ENCODE measurements around the gene VAV2. TPM values are rescaled to one million over a fixed set of nuclear protein-coding genes. Genes with fewer than 3 reads are reported as not detected.
A peak's percentile ranks its signal among the peaks of the same experiment; 100 is the strongest.
"Not testable (repeated sequence)": the region's sequence is repeated elsewhere in the genome, so short reads cannot be mapped to it uniquely, and the experiment has no call there.

Gene VAV2
- total RNA-seq, 8 experiments from 2014 or later, result 5.9 to 33.0 (median 14.9) TPM

DNA sequence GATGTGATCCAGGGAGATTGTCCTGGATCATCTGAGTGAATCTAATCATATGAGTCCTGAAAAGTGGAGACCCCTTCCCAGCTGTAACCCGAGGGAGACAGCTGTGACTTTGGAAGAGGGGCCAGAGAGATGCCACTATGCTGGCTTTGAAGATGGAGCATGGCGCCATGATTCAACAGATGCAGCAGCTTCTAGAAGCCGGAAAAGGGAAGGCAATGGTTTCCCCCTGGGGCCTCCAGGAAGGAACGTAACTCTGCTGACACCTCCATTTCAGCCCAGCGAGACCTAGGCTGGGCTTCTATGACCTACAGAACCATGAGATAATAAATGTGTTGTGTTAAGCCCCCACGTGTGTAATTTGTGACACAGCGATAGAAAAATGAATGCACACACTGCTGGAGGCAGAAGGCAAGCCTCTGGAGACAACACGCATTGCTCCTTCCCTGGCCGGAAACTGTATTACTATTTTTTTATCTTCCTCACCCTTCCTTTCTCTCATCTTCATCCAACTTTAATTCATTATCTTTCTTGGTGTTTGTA is 237.4 kb downstream of the VAV2 start:
- in situ Hi-C loops (cut with MboI; ENCODE audit: low pct_unique_long_range_greater_than_20kb in 2 of 9, low sequenced_read_pairs in 9 of 9, unreplicated experiment in 9 of 9), result no loop called here
- 37 to 90% (median 54%) methylated on average over 1 to 8 of the region's 9 CpGs for WGBS, 10 experiments
- Histone ChIP-seq H3K27ac (peak overlapping the region in 1 of 2 donors; percentile 35), H3K4me1 (replicated peaks in 1 of 2) (peaks cover 11 to 19% of the 10 kb centered on the region in 2 donors), H3K4me3 (no peak overlapping the region)
- peak in 3 of 8 experiments; percentile 39 to 71 (median 57) for ATAC-seq (replicated peaks in 6 of 8)

DNA sequence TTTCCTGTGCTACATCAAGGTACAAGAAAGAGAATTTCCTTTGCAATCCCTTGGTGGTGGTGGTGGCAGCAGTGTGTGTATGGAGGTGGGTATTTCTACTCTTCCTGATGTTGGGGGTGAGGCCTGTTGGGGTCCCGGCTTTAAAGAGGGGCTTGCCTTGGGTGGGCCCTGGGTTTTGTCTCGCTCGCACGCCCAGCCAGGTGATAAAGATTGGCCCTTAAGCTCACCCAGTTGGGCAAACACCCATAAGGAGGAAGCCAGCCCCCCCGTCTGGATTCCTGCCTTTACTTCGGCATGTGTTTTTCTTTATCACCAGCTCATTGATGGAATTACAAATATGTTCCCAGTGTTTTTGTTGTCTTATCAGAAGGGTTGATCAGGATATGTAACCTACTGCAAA is 237.9 kb downstream of the VAV2 start:
- in situ Hi-C loops (cut with MboI; ENCODE audit: low pct_unique_long_range_greater_than_20kb in 2 of 9, low sequenced_read_pairs in 9 of 9, unreplicated experiment in 9 of 9), result no loop called here
- peaks cover 11 to 17% of the 10 kb centered on the region in 2 donors for H3K4me1 ChIP-seq (replicated peaks in 1 of 2)
- H3K27ac ChIP-seq, result peak overlapping the region in 1 of 2 donors; percentile 5
- no peak overlapping the region for H3K4me3 ChIP-seq
- no peak for ATAC-seq (replicated peaks in 6 of 8)
- WGBS, 10 experiments, result 35 to 100% (median 93%) methylated on average over 2 to 6 of the region's 6 CpGs; no CpG with 5 or more reads in 3 of the 10 experiments

DNA sequence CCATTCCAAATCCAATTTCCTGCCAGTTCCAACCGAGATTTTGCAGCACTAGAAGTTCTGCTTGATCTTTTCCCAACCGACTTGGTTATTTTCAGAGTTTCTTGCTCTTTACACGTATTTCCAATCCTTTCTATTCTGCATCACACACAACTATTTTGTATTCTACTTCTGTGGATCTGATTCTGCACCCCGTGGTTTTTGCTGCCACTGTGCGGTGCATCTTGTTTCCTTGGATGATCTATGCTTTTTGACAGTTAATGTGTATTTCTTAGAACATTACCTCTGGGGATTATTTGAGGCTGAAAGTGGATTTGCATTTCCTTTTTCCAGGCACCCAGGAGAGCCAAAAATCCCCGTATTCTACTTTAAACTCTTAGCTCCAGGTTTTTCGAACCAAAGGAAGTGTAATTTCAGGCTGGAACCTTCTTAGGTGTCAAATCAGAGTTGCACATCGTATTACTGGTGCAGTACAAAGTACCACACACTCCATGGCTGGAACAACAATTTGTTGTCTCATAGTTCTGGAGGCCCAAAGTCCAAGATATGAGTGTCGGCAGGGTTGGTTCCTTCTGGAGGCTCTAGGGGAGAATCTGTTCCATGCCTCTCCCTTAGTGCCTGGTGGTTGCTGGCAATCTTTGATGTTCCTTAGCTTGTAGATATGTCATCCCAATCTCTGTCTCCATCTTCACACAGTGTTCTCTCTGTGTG is 239.2 kb downstream of the VAV2 start:
- ATAC-seq (replicated peaks in 6 of 8), result no peak
- WGBS, 10 experiments, result 40 to 100% (median 88%) methylated on average over 2 to 7 of the region's 9 CpGs
- H3K4me3 ChIP-seq, result no peak overlapping the region

DNA sequence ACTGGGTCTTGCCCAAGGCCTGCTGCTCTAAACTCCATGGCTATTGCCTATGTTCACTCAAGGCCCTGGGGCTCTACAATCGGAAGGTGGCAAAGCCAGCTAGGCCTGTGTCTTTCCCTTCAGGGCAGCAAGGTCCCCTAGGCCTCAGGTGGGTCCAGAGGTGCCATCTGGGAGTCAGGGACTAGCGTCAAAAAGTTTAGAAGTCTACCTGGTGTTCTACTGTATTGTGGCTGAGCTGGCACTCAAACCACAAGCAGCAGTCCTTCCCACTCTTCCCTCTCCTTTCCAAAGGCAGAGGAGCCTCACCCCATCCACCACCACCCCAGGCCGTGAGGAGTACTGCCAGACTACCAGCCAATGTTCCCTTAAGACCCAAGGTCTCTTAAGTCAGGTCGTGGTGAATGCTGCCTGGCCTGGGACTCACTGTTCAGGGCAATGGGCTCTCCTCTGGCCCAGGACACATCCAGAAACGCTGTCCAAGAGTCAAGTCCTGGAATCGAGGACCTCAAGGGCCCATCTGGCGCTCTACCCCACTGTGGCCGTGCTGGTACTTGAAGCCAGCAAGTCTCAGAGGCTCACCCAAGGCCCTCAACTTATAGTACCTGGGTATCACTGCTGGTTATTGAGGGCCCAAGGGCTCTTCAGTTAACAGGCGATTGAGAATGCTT is 241.0 kb downstream of the VAV2 start:
- no peak overlapping the region for H3K4me3 ChIP-seq
- no peak overlapping the region for H3K27ac ChIP-seq
- in situ Hi-C loops (cut with MboI; ENCODE audit: low pct_unique_long_range_greater_than_20kb in 2 of 9, low sequenced_read_pairs in 9 of 9, unreplicated experiment in 9 of 9), result no loop called here
- ATAC-seq (replicated peaks in 6 of 8), result no peak
- H3K4me1 ChIP-seq (replicated peaks in 1 of 2), result peaks cover 11 to 16% of the 10 kb centered on the region in 2 donors
- WGBS, 10 experiments, result 50 to 100% (median 87%) methylated on average over 2 to 4 of the region's 9 CpGs; no CpG with 5 or more reads in 1 of the 10 experiments

More for the DNA sequence above, 239.2 kb downstream of the VAV2 start:
- Histone ChIP-seq H3K27ac (no peak overlapping the region), H3K4me1 (replicated peaks in 1 of 2) (peaks cover 11 to 16% of the 10 kb centered on the region in 2 donors)
- in situ Hi-C loops (cut with MboI; ENCODE audit: low pct_unique_long_range_greater_than_20kb in 2 of 9, low sequenced_read_pairs in 9 of 9, unreplicated experiment in 9 of 9), result no loop called here

DNA sequence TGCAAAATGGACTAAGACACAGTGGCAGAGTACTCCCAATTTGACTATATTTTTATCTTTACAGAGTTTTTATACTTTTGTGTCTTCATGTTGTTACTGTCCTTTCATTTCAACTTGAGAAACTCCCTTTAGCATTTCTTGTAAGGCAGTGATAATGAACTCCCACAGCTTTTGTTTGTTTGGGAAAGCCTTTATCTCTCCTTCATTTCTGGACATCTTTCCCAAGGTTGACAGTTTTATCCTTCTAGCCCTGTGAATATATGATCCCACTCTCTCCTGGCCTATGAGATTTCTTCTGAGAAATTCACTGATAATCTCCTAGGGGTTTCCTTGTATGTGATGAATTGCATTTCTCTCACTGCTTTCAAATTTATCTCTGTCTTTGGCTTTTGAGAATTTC is 244.8 kb downstream of the VAV2 start:
- Histone ChIP-seq H3K4me3 (no peak overlapping the region), H3K4me1 (replicated peaks in 1 of 2) (peaks cover 4 to 6% of the 10 kb centered on the region in 2 donors), H3K27ac (no peak overlapping the region)
- ATAC-seq (replicated peaks in 6 of 8), result no peak
- in situ Hi-C loops (cut with MboI; ENCODE audit: low pct_unique_long_range_greater_than_20kb in 2 of 9, low sequenced_read_pairs in 9 of 9, unreplicated experiment in 9 of 9), result loop anchor here in 1 of 9 experiments (25.0 kb wide), 1 partner anchor 210 kb away; the partner anchor contains the start of gene ADAMTSL2

DNA sequence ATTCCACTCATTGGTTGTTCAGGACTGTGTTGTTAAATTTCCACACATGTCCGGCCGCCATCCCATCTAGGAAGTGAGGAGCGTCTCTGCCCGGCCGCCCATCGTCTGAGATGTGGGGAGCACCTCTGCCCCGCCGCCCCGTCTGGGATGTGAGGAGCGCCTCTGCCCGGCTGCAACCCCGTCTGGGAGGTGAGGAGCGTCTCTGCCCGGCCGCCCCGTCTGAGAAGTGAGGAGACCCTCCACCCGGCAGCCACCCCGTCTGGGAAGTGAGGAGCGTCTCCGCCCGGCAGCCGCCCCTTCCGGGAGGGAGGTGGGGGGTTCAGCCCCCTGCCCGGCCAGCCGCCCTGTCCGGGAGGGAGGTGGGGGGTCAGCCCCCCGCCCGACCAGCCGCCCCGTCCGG is 247.6 kb downstream of the VAV2 start:
- 73% methylated on average over 5 of the region's 31 CpGs; no CpG with 5 or more reads in 9 of the 10 experiments for WGBS, 10 experiments
- in situ Hi-C loops (cut with MboI; ENCODE audit: low pct_unique_long_range_greater_than_20kb in 2 of 9, low sequenced_read_pairs in 9 of 9, unreplicated experiment in 9 of 9), result loop anchor here in 1 of 9 experiments (25.0 kb wide), 1 partner anchor 207 kb away; the partner anchor contains the start of gene ADAMTSL2
- H3K4me3 ChIP-seq; H3K4me1 ChIP-seq (replicated peaks in 1 of 2); H3K27ac ChIP-seq; ATAC-seq (replicated peaks in 6 of 8): not testable (repeated sequence)

DNA sequence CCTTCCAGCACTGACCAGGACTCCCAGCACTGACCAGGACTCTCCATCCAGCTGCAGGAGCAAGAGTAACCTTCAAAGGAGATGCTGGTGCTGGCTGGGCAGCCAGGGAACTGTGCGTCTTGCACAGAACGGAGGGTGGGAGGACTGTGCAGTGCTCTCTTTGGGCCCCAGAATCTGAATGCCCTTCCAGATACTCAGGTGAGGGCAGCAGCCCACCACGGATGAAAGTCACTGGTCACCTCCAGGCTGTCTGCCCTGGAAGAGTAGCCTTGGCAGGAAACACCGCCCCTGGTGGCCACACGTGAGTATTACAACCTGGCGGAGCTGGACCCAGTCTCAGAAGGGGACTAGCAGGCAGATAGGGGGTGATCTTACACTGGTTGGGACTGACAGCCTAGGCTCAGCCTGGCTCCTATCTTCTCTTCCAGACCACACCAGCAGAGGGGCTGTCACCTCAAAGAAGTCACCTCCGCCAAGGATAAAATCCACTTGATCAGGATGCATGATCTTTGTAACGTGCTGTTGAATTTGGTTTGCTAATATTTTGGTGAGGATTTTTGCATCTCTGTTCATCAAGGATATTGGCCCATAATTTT is 249.2 kb downstream of the VAV2 start:
- no peak overlapping the region for H3K4me3 ChIP-seq
- 0 to 87% (median 40%) methylated on average over 1 to 5 of the region's 8 CpGs; no CpG with 5 or more reads in 1 of the 10 experiments for WGBS, 10 experiments
- H3K27ac ChIP-seq, result no peak overlapping the region
- in situ Hi-C loops (cut with MboI; ENCODE audit: low pct_unique_long_range_greater_than_20kb in 2 of 9, low sequenced_read_pairs in 9 of 9, unreplicated experiment in 9 of 9), result loop anchor here in 1 of 9 experiments (25.0 kb wide), 1 partner anchor 206 kb away; the partner anchor contains the start of gene ADAMTSL2
- ATAC-seq (replicated peaks in 6 of 8), result peak; percentile 69 to 90 (median 78)
- H3K4me1 ChIP-seq (replicated peaks in 1 of 2), result peaks cover 8 to 11% of the 10 kb centered on the region in 2 donors

DNA sequence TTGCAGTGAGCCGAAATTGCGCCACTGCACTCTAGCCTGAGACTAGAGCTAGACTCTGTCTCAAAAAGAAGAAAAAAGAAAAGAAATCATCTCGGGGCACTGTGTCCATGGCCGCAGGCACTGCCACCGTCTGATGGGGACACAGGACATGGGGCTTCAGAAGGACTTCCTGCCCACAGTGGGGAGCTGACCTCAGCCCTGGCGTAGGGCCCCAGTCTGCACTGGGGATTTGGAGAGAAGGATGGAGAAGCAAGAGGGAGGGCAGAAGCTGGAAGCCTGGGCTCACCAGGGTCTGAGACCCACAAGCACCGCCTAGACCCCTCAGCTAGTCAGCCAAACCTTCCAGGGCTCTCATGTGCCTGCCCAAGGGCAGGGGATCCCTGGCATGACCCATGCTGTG is 249.9 kb downstream of the VAV2 start:
- WGBS, 10 experiments, result 20 to 100% (median 89%) methylated on average over 2 to 4 of the region's 7 CpGs; no CpG with 5 or more reads in 4 of the 10 experiments
- Histone ChIP-seq H3K4me3 (no peak overlapping the region), H3K27ac (no peak overlapping the region), H3K4me1 (replicated peaks in 1 of 2) (peaks cover 15 to 18% of the 10 kb centered on the region in 2 donors)
- ATAC-seq (replicated peaks in 6 of 8), result no peak
- in situ Hi-C loops (cut with MboI; ENCODE audit: low pct_unique_long_range_greater_than_20kb in 2 of 9, low sequenced_read_pairs in 9 of 9, unreplicated experiment in 9 of 9), result loop anchor here in 1 of 9 experiments (25.0 kb wide), 1 partner anchor 205 kb away; the partner anchor contains the start of gene ADAMTSL2

DNA sequence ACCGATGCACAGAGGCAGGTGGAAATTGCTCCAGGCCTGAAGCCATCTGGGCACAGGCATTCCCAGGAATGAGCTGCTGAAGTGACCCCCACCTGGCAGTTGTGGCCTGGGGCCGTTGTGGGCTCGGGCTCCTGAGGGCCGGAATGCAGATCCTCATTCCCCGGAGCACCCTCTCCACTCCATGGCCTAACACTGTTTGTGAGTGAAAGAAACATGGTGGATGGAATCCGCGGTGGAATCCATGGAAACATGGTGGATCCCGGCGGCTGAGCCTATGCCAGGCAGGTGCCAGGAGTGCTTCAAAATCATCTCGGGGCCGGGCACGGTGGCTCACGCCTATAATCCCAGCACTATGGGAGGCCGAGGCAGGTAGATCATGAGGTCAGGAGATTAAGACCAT is 250.4 kb downstream of the VAV2 start:
- Histone ChIP-seq H3K4me1 (replicated peaks in 1 of 2) (peaks cover 15 to 24% of the 10 kb centered on the region in 2 donors), H3K4me3 (no peak overlapping the region), H3K27ac (no peak overlapping the region)
- WGBS, 10 experiments, result 80 to 96% (median 92%) methylated on average over 1 to 6 of the region's 14 CpGs; no CpG with 5 or more reads in 5 of the 10 experiments
- in situ Hi-C loops (cut with MboI; ENCODE audit: low pct_unique_long_range_greater_than_20kb in 2 of 9, low sequenced_read_pairs in 9 of 9, unreplicated experiment in 9 of 9), result loop anchor here in 1 of 9 experiments (25.0 kb wide), 1 partner anchor 204 kb away; the partner anchor contains the start of gene ADAMTSL2
- ATAC-seq (replicated peaks in 6 of 8), result no peak

DNA sequence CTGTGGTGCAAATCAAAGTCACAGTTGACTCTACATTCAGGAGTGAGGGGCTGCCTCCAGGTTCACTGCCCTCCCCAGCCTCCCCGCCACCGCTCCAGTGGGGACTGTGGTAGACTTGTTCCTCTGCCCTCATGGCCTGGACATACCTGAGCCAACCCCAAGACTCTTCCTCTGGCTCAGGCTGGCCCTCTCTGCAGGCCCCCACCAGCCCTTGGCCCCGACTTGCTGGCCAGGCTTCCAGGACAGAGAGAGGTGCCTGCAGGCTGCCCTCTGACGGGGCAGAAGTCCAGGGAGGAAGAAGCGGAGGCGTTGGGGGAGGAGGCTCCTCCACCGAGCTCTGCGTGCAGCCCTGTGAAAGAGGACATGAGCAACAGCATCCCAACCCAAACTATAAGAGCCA is 251.2 kb downstream of the VAV2 start:
- 86 to 100% (median 93%) methylated on average over 1 to 3 of the region's 8 CpGs; no CpG with 5 or more reads in 7 of the 10 experiments for WGBS, 10 experiments
- H3K4me3 ChIP-seq, result no peak overlapping the region
- H3K4me1 ChIP-seq (replicated peaks in 1 of 2), result peaks cover 18 to 32% of the 10 kb centered on the region in 2 donors
- in situ Hi-C loops (cut with MboI; ENCODE audit: low pct_unique_long_range_greater_than_20kb in 2 of 9, low sequenced_read_pairs in 9 of 9, unreplicated experiment in 9 of 9), result loop anchor here in 1 of 9 experiments (25.0 kb wide), 1 partner anchor 204 kb away; the partner anchor contains the start of gene ADAMTSL2
- no peak overlapping the region for H3K27ac ChIP-seq
- ATAC-seq (replicated peaks in 6 of 8), result no peak

DNA sequence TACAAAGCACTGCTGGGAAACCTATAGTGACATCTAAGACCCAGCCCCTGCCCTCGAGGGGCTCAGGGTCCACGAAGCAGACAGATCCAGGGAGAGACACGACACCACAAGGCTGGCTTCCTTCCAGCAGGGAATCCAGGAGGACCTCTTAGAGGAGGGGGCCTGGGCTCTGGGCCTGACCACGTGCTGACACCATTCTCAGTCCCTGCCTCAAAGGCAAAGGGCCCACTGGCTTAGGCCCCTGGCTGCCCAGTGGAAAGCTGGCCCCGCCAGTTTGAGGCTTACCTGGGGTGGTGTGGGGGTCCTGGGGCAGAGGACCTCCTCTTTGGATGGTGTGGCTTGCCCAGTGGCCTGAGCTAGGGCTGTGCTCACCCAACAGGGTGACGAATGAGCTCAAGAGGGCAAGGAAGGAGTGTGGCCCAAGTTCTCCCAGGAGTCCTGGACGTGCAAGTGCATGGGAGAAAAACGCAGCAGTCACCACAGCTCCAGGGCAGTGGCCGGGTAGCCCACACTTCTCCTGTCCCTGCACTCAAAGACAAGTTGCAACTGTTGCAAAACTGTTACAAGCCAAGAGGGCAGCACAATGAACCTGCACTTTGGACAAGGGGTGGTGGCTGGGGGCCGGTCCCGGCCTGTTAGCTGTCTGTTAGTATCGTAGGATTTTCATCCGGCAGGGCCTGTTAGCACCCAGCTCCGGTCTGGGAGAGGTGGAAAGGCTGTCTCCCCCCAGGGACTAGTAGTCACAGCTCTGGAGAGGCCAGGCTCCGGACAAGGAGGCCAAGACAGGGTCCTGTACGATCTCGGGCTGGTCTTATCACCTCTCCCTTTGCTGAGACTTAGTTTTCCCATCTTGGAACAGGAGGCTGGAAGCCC is 252.5 kb downstream of the VAV2 start:
- H3K4me3 ChIP-seq, result no peak overlapping the region
- peaks cover 31 to 44% of the 10 kb centered on the region in 2 donors for H3K4me1 ChIP-seq (replicated peaks in 1 of 2)
- in situ Hi-C loops (cut with MboI; ENCODE audit: low pct_unique_long_range_greater_than_20kb in 2 of 9, low sequenced_read_pairs in 9 of 9, unreplicated experiment in 9 of 9), result loop anchor here in 1 of 9 experiments (25.0 kb wide), 1 partner anchor 202 kb away; the partner anchor contains the start of gene ADAMTSL2
- no peak overlapping the region for H3K27ac ChIP-seq
- ATAC-seq (replicated peaks in 6 of 8), result no peak
- whole genome bisulfite sequencing, 10 experiments, result 54 to 100% (median 82%) methylated on average over 1 to 10 of the region's 17 CpGs; no CpG with 5 or more reads in 3 of the 10 experiments

All from motor neuron (in vitro differentiated cells).